Chondrocyte (in vitro differentiated cells): ENCODE measurements around the gene ARID5B. TPM values are rescaled to one million over a fixed set of nuclear protein-coding genes. Genes with fewer than 3 reads are reported as not detected.

Experiments used
- DNase-seq: peaks from one replicate; pipeline ENCODE4 v3.0.0; 2021; ENCODE audit warnings: mixed read lengths, low spot score
- H3K27ac Mint-ChIP-seq: one replicate; pipeline ENCODE4 v1.8.0; 2021; ENCODE audit warnings: mild to moderate bottlenecking, moderate library complexity, mixed read lengths; ENCODE audit not compliant: unreplicated experiment
- H3K27me3 Mint-ChIP-seq: 2 replicates; pipeline ENCODE4 v1.8.0; 2021; ENCODE audit warnings: low read depth, mixed read lengths
- H3K36me3 Mint-ChIP-seq: 2 replicates; pipeline ENCODE4 v1.8.0; 2021; ENCODE audit warnings: low read depth, mixed read lengths
- H3K4me1 Mint-ChIP-seq: 2 replicates; pipeline ENCODE4 v1.8.0; 2021; ENCODE audit warnings: low read depth, mild to moderate bottlenecking, mixed read lengths
- H3K4me3 Mint-ChIP-seq: one replicate; pipeline ENCODE4 v1.8.0; 2021; ENCODE audit warnings: mild to moderate bottlenecking, moderate library complexity, mixed read lengths; ENCODE audit not compliant: unreplicated experiment
- H3K9me3 Mint-ChIP-seq: 2 replicates; pipeline ENCODE4 v1.8.0; 2021; ENCODE audit warnings: low read depth, mixed read lengths
- total RNA-seq: library from RNA; stranded (reverse); gene quantifications from 3 replicates; pipeline ENCODE4 v1.2.1, GENCODE V29; 2021
- TF ChIP-seq, protein P1 (sequence below): fragments of 200-600 bp; sonication (generic); IDR thresholded peaks from 2 replicates; pipeline ENCODE4 v1.5.0; 2021; ENCODE audit warnings: antibody characterized with exemption, mild to moderate bottlenecking, moderate library complexity

The ARID5B gene
- total RNA-seq, 1 donor from 2014 or later = 93.6 TPM

DNA sequence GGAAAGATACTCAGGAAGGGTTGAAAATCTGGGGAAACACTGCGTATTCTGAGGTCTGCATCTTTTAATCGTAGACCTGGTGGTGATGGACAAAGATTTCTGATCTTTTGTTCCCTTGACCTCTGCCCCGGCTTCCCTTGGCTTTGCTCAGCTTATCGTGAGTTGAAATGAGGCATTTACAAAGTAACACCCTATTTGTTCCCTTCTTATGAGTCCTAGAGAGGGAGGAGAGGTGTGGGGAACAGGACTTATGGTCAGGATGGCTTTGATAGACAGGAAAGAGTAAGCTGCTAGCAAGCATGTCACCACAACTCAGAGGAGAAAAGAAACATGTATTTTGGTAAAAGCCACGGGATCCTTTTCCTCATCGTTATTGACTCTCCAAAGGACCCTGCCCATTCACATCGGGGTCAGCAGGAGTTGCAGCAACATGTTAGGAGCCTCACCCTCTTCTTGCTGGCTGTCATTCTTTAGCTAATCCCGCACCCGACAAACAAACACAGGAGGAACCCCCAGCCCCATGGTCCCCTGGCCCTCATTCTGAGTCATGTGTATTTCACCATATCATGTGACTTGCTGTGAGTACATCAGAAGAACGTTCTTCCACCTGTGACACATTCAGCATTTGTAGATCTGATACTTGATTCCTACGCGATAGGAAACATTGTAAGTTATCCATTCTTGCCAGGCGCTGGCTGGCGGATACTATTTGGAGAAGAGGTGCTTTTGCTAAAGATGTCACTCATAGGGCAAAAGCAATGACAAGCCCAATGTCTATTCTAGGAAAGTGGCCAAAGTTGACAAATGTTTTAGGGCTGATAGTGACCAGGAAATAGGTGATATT, 197.0 kb downstream of the ARID5B start:
- DNase-seq = no peak
- Mint-ChIP-seq H3K4me3 (no peak overlapping the region), H3K27ac (peak overlapping the region; percentile 68), H3K9me3 (peaks cover 3% of the 10 kb centered on the region), H3K27me3 (no peaks in the 10 kb centered on the region), H3K36me3 (peaks cover 11% of the 10 kb centered on the region), H3K4me1 (peaks cover 48% of the 10 kb centered on the region)
- TF ChIP-seq, protein P1, sequence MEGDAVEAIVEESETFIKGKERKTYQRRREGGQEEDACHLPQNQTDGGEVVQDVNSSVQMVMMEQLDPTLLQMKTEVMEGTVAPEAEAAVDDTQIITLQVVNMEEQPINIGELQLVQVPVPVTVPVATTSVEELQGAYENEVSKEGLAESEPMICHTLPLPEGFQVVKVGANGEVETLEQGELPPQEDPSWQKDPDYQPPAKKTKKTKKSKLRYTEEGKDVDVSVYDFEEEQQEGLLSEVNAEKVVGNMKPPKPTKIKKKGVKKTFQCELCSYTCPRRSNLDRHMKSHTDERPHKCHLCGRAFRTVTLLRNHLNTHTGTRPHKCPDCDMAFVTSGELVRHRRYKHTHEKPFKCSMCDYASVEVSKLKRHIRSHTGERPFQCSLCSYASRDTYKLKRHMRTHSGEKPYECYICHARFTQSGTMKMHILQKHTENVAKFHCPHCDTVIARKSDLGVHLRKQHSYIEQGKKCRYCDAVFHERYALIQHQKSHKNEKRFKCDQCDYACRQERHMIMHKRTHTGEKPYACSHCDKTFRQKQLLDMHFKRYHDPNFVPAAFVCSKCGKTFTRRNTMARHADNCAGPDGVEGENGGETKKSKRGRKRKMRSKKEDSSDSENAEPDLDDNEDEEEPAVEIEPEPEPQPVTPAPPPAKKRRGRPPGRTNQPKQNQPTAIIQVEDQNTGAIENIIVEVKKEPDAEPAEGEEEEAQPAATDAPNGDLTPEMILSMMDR = no peak

GRCh38 chr10:62099299-62099698, 197.8 kb downstream of the ARID5B start:
- no peaks in the 10 kb centered on the region for H3K27me3 Mint-ChIP-seq
- H3K36me3 Mint-ChIP-seq = peaks cover 9% of the 10 kb centered on the region
- H3K4me3 Mint-ChIP-seq = no peak overlapping the region
- DNase-seq = no peak
- no peak overlapping the region for H3K27ac Mint-ChIP-seq
- peaks cover 3% of the 10 kb centered on the region for H3K9me3 Mint-ChIP-seq
- peaks cover 40% of the 10 kb centered on the region for H3K4me1 Mint-ChIP-seq
- TF ChIP-seq, protein P1 = no peak

DNA sequence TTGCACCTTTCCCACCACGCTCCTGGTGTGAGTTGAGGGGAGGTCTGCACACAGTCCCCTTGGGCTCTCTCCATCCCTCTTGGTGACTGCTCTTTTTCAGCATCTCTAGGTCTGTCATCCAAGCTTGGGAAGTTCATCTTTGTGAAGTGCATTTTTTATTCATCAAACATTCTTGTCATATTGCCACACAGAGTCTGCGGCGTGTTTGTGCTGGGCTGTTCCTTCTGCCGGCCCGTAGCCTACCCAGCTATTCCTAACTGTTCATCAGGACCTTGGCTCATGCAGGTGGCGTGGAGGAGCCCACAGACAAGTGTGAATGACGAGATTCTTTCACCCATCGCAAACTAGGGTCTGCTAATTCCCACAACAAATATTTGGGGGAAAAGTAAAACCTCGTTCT, 202.4 kb downstream of the ARID5B start:
- H3K4me1 Mint-ChIP-seq = peaks cover 2% of the 10 kb centered on the region
- no peak for DNase-seq
- H3K4me3 Mint-ChIP-seq = no peak overlapping the region
- no peaks in the 10 kb centered on the region for H3K27me3 Mint-ChIP-seq
- TF ChIP-seq, protein P1 = no peak
- H3K36me3 Mint-ChIP-seq = no peaks in the 10 kb centered on the region
- H3K9me3 Mint-ChIP-seq = no peaks in the 10 kb centered on the region
- H3K27ac Mint-ChIP-seq = no peak overlapping the region

GRCh38 chr10:62106929-62107519, 205.5 kb downstream of the ARID5B start:
- no peaks in the 10 kb centered on the region for H3K9me3 Mint-ChIP-seq
- no peaks in the 10 kb centered on the region for H3K27me3 Mint-ChIP-seq
- peaks cover 4% of the 10 kb centered on the region for H3K4me1 Mint-ChIP-seq
- TF ChIP-seq, protein P1 = no peak
- no peak overlapping the region for H3K4me3 Mint-ChIP-seq
- no peak overlapping the region for H3K27ac Mint-ChIP-seq
- DNase-seq = no peak
- no peaks in the 10 kb centered on the region for H3K36me3 Mint-ChIP-seq

DNA sequence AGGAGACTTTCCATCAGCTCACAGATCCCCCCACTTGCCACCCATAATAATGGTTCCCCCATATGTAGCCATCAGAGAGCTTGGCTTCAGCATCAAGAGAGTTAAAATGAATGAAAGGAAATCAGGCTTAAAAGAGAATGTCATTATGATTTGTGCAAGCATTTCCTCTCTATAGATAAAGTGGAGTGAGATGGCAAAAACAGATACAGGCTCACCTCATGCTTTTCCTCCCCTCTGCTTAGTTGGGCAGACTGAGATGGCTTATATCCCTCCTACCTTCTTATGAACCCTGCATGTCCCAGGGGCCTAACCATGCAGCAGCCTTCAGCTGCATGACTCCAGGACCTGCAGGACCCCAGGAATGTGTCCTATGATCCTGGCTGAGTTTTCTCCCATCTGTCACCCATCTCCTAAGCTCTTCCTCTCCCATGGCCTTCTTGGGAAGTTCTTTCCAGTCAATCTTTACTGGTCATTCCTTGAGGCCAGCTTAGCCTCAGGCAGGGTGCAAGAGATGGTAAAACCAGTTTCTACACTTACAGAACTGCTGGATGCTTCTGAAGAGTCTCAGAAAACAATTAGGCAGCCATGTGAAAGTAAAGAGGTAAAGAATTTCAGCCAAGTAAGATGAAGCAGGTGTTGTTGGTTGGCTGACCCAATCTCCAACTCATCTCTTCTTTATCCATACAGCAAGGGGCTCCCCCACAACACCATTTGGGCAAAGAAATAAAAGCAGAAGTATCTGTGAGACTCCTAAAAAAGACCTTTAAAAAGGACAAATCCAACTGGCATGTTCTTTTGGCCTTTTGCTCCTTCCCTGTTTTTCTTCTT, 207.5 kb downstream of the ARID5B start:
- TF ChIP-seq, protein P1 = no peak
- H3K27ac Mint-ChIP-seq = no peak overlapping the region
- no peaks in the 10 kb centered on the region for H3K9me3 Mint-ChIP-seq
- H3K4me1 Mint-ChIP-seq = peaks cover 8% of the 10 kb centered on the region
- DNase-seq = no peak
- H3K4me3 Mint-ChIP-seq = no peak overlapping the region
- H3K27me3 Mint-ChIP-seq = no peaks in the 10 kb centered on the region
- no peaks in the 10 kb centered on the region for H3K36me3 Mint-ChIP-seq
